Memory B cell (primary cell): ENCODE results near the gene RAVER2.
"Not testable (repeated sequence)": the region's sequence is repeated elsewhere in the genome, so short reads cannot be mapped to it uniquely, and the experiment has no call there.

ENCODE experiments used
- ATAC-seq: fragments of 150-1000 bp; cut with Tn5 transposase; 2 replicates; pipeline ENCODE4 v1.10.0; 2021; ENCODE audit warnings: low read depth, mild to moderate bottlenecking, moderate library complexity
- DNase-seq, 2 donors: peaks; one replicate each; pipeline ENCODE4 v3.0.0; 2022; ENCODE audit warnings: low spot score in 2 of 2
- H3K27ac Mint-ChIP-seq: one replicate; pipeline ENCODE4 v1.8.0; 2022; ENCODE audit warnings: mild to moderate bottlenecking, moderate library complexity, mixed read lengths
- H3K27me3 Mint-ChIP-seq: one replicate; pipeline ENCODE4 v1.8.0; 2022; ENCODE audit warnings: mixed read lengths
- H3K36me3 Mint-ChIP-seq: one replicate; pipeline ENCODE4 v1.8.0; 2022; ENCODE audit warnings: mild to moderate bottlenecking, mixed read lengths
- H3K4me1 Mint-ChIP-seq: one replicate; pipeline ENCODE4 v1.8.0; 2022; ENCODE audit warnings: mixed read lengths
- H3K4me3 Mint-ChIP-seq: one replicate; pipeline ENCODE4 v1.8.0; 2022; ENCODE audit warnings: mild to moderate bottlenecking, moderate library complexity, mixed read lengths
- H3K9me3 Mint-ChIP-seq: one replicate; pipeline ENCODE4 v1.8.0; 2022; ENCODE audit warnings: mixed read lengths

The RAVER2 gene

GRCh38 chr1:64758233-64758632 is 13.4 kb downstream of the RAVER2 start:
- ATAC-seq (no peak), DNase-seq (no peak)
- Mint-ChIP-seq H3K36me3 (peaks cover 13% of the 10 kb centered on the region), H3K9me3 (peaks cover 6% of the 10 kb centered on the region), H3K27me3 (no peaks in the 10 kb centered on the region), H3K4me3 (no peak overlapping the region), H3K4me1 (peaks cover 10% of the 10 kb centered on the region), H3K27ac (no peak overlapping the region)

GRCh38 chr1:64759968-64760367 is 15.1 kb downstream of the RAVER2 start:
- H3K4me3 Mint-ChIP-seq: no peak overlapping the region
- ATAC-seq: no peak

GRCh38 chr1:64765012-64765411 is 20.1 kb downstream of the RAVER2 start:
- H3K4me1 Mint-ChIP-seq: peaks cover 10% of the 10 kb centered on the region
- no peak overlapping the region for H3K4me3 Mint-ChIP-seq
- H3K27me3 Mint-ChIP-seq: no peaks in the 10 kb centered on the region
- H3K27ac Mint-ChIP-seq: peak overlapping the region; percentile 32
- ATAC-seq: no peak
- H3K9me3 Mint-ChIP-seq: no peaks in the 10 kb centered on the region
- DNase-seq: no peak
- H3K36me3 Mint-ChIP-seq: no peaks in the 10 kb centered on the region

More at GRCh38 chr1:64759968-64760367, 15.1 kb downstream of the RAVER2 start:
- no peak for DNase-seq
- Mint-ChIP-seq H3K36me3 (peaks cover 13% of the 10 kb centered on the region), H3K4me1 (peaks cover 6% of the 10 kb centered on the region), H3K27ac (no peak overlapping the region), H3K27me3 (no peaks in the 10 kb centered on the region), H3K9me3 (peaks cover 6% of the 10 kb centered on the region)

DNA sequence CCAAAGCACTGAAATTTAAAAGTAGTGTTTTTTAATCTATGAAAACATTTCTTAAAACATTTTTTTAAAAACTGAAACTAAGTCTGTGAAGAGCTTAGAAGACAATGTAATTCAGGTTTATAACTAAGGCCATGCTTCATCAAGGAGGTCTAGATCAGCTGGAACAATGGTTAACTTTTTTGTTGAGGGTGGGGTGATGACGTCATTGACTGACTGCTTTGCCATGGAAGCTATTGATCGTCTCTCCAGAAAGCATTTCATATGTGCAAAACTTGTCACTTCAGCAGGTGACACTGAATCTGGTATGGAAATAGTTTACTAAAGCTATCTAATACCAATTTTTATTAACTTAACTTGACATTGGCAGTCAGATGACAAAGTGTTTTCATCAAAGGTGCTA is 21.0 kb downstream of the RAVER2 start:
- Mint-ChIP-seq H3K27ac (peak overlapping the region; percentile 32), H3K4me3 (no peak overlapping the region), H3K9me3 (peaks cover 2% of the 10 kb centered on the region), H3K27me3 (no peaks in the 10 kb centered on the region), H3K36me3 (no peaks in the 10 kb centered on the region), H3K4me1 (peaks cover 14% of the 10 kb centered on the region)
- ATAC-seq (no peak), DNase-seq (no peak)

- no peak overlapping the region for H3K27ac Mint-ChIP-seq
- H3K36me3 Mint-ChIP-seq: no peaks in the 10 kb centered on the region
- no peak for ATAC-seq
- no peak overlapping the region for H3K4me3 Mint-ChIP-seq
- no peaks in the 10 kb centered on the region for H3K27me3 Mint-ChIP-seq
- peaks cover 14% of the 10 kb centered on the region for H3K4me1 Mint-ChIP-seq
- DNase-seq: no peak
- H3K9me3 Mint-ChIP-seq: peaks cover 2% of the 10 kb centered on the region
Observed at GRCh38 chr1:64766429-64766828, 21.6 kb downstream of the RAVER2 start.

DNA sequence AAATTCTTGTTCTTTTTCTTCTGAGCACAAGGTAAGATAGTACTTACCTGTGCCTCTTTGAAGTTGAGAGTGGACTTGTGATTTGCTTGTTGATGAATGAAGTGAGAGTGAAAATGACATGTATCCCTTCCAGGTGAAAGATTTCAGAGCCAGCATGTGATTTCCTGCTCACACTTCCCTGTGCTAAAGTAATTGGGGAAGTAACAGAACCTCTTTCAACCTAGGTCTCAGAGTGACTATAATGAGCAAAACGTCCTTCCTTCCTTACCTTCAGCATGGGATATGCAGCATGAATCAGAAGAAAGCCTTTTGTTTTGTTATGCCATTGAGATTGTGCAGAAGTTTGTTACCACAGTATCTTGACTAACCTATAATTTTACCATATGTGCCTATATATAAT is 24.6 kb downstream of the RAVER2 start:
- Mint-ChIP-seq H3K4me1 (peaks cover 15% of the 10 kb centered on the region), H3K27ac (no peak overlapping the region), H3K4me3 (peak overlapping the region; percentile 8), H3K36me3 (no peaks in the 10 kb centered on the region), H3K9me3 (peaks cover 2% of the 10 kb centered on the region), H3K27me3 (no peaks in the 10 kb centered on the region)
- DNase-seq (no peak), ATAC-seq (peak; percentile 81)

- Mint-ChIP-seq H3K36me3 (no peaks in the 10 kb centered on the region), H3K27ac (no peak overlapping the region), H3K4me1 (peaks cover 20% of the 10 kb centered on the region), H3K27me3 (no peaks in the 10 kb centered on the region), H3K4me3 (no peak overlapping the region), H3K9me3 (peaks cover 2% of the 10 kb centered on the region)
- no peak for DNase-seq
- no peak for ATAC-seq
Observed at GRCh38 chr1:64769971-64770370, 25.1 kb downstream of the RAVER2 start.

DNA sequence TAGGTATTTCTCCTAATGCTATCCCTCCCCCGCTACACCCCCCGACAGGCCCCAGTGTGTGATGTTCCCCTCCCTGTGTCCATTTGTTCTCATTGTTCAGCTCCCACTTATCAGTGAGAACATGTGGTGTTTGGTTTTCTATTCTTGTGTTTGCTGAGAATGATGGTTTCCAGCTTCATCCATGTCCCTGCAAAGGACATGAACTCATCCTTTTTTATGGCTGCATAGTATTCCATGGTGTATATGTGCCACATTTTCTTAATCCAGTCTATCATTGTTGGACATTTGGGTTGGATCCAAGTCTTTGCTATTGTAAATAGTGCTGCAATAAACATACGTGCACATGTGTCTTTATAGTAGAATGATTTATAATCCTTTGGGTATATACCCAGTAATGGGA is 28.4 kb downstream of the RAVER2 start:
- not testable (repeated sequence) for ATAC-seq, H3K27ac Mint-ChIP-seq, H3K4me3 Mint-ChIP-seq, H3K27me3 Mint-ChIP-seq, H3K36me3 Mint-ChIP-seq, DNase-seq, H3K9me3 Mint-ChIP-seq
- H3K4me1 Mint-ChIP-seq: peaks cover 23% of the 10 kb centered on the region

DNA sequence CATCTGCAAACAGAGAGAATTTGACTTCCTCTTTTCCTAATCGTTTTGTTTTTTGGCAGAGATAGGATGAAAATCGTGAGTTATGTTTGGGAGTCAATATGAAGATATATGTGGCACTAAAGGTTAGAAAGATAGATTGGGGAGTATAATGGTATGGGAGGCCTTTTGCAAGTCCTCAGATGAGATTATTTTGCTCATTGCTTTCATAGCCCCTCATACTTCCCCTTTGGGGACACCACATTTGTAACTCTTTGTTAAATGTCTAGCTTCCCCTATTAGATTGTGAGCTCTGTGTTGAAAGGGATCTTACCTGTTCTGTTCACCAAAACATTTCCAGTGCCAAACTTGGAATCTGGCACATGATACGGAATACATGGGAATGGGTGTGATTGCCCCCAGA is 30.2 kb downstream of the RAVER2 start:
- DNase-seq (no peak), ATAC-seq (peak; percentile 79)
- Mint-ChIP-seq H3K36me3 (no peaks in the 10 kb centered on the region), H3K27me3 (no peaks in the 10 kb centered on the region), H3K9me3 (peaks cover 2% of the 10 kb centered on the region), H3K4me1 (peaks cover 15% of the 10 kb centered on the region), H3K27ac (peak overlapping the region; percentile 84), H3K4me3 (peak overlapping the region; percentile 22)

GRCh38 chr1:64782044-64782443 is 37.2 kb downstream of the RAVER2 start:
- not testable (repeated sequence) for H3K27me3 Mint-ChIP-seq, H3K9me3 Mint-ChIP-seq, H3K36me3 Mint-ChIP-seq, H3K4me3 Mint-ChIP-seq, ATAC-seq, H3K4me1 Mint-ChIP-seq, DNase-seq, H3K27ac Mint-ChIP-seq

DNA sequence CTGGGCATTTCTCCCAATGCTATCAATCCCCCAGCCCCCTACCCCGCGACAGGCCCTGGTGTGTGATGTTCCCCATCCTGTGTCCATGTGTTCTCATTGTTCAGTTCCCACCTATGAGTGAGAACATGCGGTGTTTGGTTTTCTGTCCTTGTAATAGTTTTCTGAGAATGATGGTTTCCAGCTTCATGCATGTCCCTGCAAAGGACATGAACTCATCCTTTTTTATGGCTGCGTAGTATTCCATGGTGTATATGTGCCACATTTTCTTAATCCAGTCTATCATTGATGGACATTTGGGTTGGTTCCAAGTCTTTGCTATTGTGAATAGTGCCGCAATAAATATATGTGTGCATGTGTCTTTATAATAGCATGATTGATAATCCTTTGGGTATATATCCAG is 38.0 kb downstream of the RAVER2 start:
- not testable (repeated sequence) for ATAC-seq, H3K4me3 Mint-ChIP-seq, H3K4me1 Mint-ChIP-seq, H3K9me3 Mint-ChIP-seq, H3K27ac Mint-ChIP-seq, DNase-seq, H3K27me3 Mint-ChIP-seq
- peaks cover 12% of the 10 kb centered on the region for H3K36me3 Mint-ChIP-seq

- no peak for ATAC-seq
- Mint-ChIP-seq H3K9me3 (peaks cover 8% of the 10 kb centered on the region), H3K4me3 (no peak overlapping the region), H3K4me1 (peaks cover 7% of the 10 kb centered on the region), H3K27me3 (no peaks in the 10 kb centered on the region), H3K36me3 (peaks cover 14% of the 10 kb centered on the region), H3K27ac (no peak overlapping the region)
- DNase-seq: no peak
Observed at GRCh38 chr1:64790832-64791487, 46.1 kb downstream of the RAVER2 start.

- H3K27ac Mint-ChIP-seq: no peak overlapping the region
- H3K27me3 Mint-ChIP-seq: no peaks in the 10 kb centered on the region
- peaks cover 3% of the 10 kb centered on the region for H3K4me1 Mint-ChIP-seq
- H3K4me3 Mint-ChIP-seq: no peak overlapping the region
- ATAC-seq: no peak
- no peaks in the 10 kb centered on the region for H3K9me3 Mint-ChIP-seq
- no peak for DNase-seq
- no peaks in the 10 kb centered on the region for H3K36me3 Mint-ChIP-seq
Observed at GRCh38 chr1:64798872-64799271, 54.0 kb downstream of the RAVER2 start.

DNA sequence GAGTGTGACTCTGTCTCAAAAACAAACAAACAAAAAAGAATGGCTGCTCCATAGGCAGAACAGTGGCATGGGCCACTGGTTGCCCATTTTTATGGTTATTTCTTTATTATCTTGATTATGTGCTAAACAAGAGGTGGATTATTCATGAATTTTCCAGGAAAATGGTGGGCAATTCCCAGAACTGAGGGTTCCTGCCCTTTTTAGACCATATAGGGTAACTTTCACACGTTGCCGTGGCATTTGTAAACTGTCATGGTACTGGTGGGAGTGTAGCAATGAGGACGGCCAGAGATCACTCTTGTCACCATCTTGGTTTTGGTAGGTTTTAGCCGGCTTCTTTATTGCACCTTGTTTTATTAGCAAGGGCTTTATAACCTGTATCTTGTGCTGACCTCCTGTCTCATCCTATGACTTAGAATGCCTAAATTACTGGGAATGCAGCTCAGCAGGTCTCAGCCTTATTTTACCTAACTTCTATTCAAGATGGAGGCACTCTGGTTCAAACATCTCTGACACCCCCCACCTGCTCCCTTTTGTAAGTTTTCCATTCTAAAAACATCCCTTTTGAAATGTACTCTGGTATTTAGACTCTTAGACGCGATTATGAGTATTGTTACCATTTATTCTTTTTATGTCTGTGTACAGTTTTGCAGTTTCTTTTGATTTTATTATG is 57.1 kb downstream of the RAVER2 start:
- no peaks in the 10 kb centered on the region for H3K36me3 Mint-ChIP-seq
- peaks cover 3% of the 10 kb centered on the region for H3K4me1 Mint-ChIP-seq
- DNase-seq (no peak), ATAC-seq (no peak)
- H3K9me3 Mint-ChIP-seq: no peaks in the 10 kb centered on the region
- no peaks in the 10 kb centered on the region for H3K27me3 Mint-ChIP-seq
- H3K4me3 Mint-ChIP-seq: no peak overlapping the region
- no peak overlapping the region for H3K27ac Mint-ChIP-seq

GRCh38 chr1:64809309-64809708 is 64.4 kb downstream of the RAVER2 start:
- no peaks in the 10 kb centered on the region for H3K27me3 Mint-ChIP-seq
- no peak for DNase-seq
- H3K9me3 Mint-ChIP-seq: no peaks in the 10 kb centered on the region
- ATAC-seq: no peak
- H3K36me3 Mint-ChIP-seq: no peaks in the 10 kb centered on the region
- no peak overlapping the region for H3K4me3 Mint-ChIP-seq
- no peaks in the 10 kb centered on the region for H3K4me1 Mint-ChIP-seq
- no peak overlapping the region for H3K27ac Mint-ChIP-seq
